D341Med (cell line): Measurements from ENCODE around the gene MTX1.
"Not testable (repeated sequence)": the region's sequence is repeated elsewhere in the genome, so short reads cannot be mapped to it uniquely, and the experiment has no call there.

Experiments used
- DNase-seq: peaks from one replicate; pipeline ENCODE4 v3.0.0; 2012; ENCODE audit warnings: low spot score

MTX1 gene

GRCh38 chr1:155207806-155208540, 522 bp upstream of the MTX1 start, which contains the start of gene THBS3:
TSS of gene THBS3 (minus strand) at chr1:155207897. CDS start at chr1:155207876, 21 bp downstream.
- DNase-seq, result peak; percentile 77

- no peak for DNase-seq
Measured at GRCh38 chr1:155209312-155209721, 822 bp downstream of the MTX1 start.

GRCh38 chr1:155210314-155211104, 2.0 kb downstream of the MTX1 start:
- DNase-seq, result no peak

- DNase-seq, result not testable (repeated sequence)
Measured at GRCh38 chr1:155211381-155212050, 3.0 kb downstream of the MTX1 start.

- not testable (repeated sequence) for DNase-seq
Measured at GRCh38 chr1:155212051-155212440, 3.6 kb downstream of the MTX1 start.

- not testable (repeated sequence) for DNase-seq
Measured at GRCh38 chr1:155214702-155215101, 6.2 kb downstream of the MTX1 start.

- no peak for DNase-seq
Measured at GRCh38 chr1:155218854-155219591, 10.5 kb downstream of the MTX1 start.

- no peak for DNase-seq
Measured at GRCh38 chr1:155219592-155220031, 11.1 kb downstream of the MTX1 start.

- DNase-seq, result not testable (repeated sequence)
Measured at GRCh38 chr1:155220211-155220965, 11.9 kb downstream of the MTX1 start.

- no peak for DNase-seq
Measured at GRCh38 chr1:155223047-155223446, 14.6 kb downstream of the MTX1 start.

GRCh38 chr1:155225404-155225759, 16.9 kb downstream of the MTX1 start:
- DNase-seq, result not testable (repeated sequence)

- DNase-seq, result peak; percentile 82
Measured at GRCh38 chr1:155226188-155226909, 17.9 kb downstream of the MTX1 start.

GRCh38 chr1:155226910-155227260, 18.4 kb downstream of the MTX1 start:
- peak; percentile 76 for DNase-seq

- peak; percentile 99 for DNase-seq
Measured at GRCh38 chr1:155227261-155228095, 19.0 kb downstream of the MTX1 start.

GRCh38 chr1:155228096-155228427, 19.6 kb downstream of the MTX1 start:
- no peak for DNase-seq

- DNase-seq, result not testable (repeated sequence)
Measured at GRCh38 chr1:155231302-155231701, 22.8 kb downstream of the MTX1 start.

- DNase-seq, result not testable (repeated sequence)
Measured at GRCh38 chr1:155232001-155232978, 23.8 kb downstream of the MTX1 start.

GRCh38 chr1:155233502-155233901, 25.0 kb downstream of the MTX1 start:
- not testable (repeated sequence) for DNase-seq
